Measurements from ENCODE around the gene CPD. TPM values are rescaled to one million over a fixed set of nuclear protein-coding genes. Genes with fewer than 3 reads are reported as not detected.
A peak's percentile ranks its signal among the peaks of the same experiment; 100 is the strongest.

CPD gene
- total RNA-seq, 3 donors from 2014 or later, result 39.2 to 77.3 (median 74.7) TPM

DNA sequence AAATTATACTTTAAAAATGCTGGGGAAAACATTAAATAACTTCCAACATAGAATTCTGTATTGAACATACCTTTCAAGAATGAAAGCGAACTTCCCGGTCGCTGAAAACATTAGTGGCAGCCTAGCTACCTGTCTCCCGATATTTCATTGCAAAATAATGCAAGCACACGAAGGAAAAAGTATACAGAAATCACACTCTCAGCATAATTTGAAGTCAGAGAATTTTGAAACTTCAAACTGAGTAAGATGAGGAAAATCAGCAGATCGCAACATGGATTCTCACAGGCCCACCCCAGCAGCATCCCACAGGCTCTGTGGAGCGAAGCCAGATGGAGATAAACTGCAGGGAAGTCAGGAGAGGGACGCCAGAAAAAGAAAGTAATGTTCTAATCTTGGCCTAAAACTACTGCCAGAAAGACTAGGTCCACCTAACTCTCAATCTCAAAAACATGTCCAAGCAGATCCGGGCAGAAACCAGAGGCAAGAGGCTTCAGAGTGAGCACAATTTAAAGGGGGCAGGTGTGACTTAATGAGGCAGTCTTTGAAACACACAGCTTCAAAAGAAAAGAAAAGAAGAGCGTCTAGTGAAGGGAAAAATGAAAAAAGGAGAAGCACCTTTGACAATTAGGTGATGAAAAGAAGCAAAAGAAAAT, 93.6 kb downstream of the CPD start:
- peaks cover 3% of the 10 kb centered on the region for H3K4me1 ChIP-seq (ENCODE audit: low read depth)
- H3K9me3 ChIP-seq, result no peaks in the 10 kb centered on the region
- TF ChIP-seq CTCF (IDR thresholded peaks at IDR 0.05), result no peak
- DNase-seq, result no peak
- H3K4me3 ChIP-seq, result no peak overlapping the region
- intact Hi-C loops (cut with DNase I, micrococcal nuclease), result no loop called here
- H3K36me3 ChIP-seq (ENCODE audit: low read depth), result no peaks in the 10 kb centered on the region
- no peak for ATAC-seq

DNA sequence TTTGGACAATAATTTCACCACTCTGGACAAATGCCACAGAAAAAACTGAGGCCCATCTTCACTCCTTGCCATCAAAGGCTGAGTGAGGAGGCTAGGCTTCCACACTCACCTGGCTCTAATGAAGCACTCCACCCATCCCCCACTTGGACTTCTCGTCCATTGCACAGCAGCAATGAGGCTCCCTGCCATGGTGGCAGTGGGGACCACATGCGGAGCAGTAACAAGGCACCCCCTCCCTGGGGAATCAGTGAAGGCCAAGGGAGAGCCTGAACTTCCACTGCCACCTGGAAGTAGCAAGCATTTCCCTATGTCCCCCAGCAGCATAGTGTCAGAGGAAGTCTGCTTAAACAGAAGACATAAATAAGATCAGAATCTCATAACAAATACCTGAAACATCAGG, 96.5 kb downstream of the CPD start:
- intact Hi-C loops (cut with DNase I, micrococcal nuclease), result no loop called here
- Histone ChIP-seq H3K9me3 (no peaks in the 10 kb centered on the region), H3K4me1 (ENCODE audit: low read depth) (peaks cover 13% of the 10 kb centered on the region), H3K4me3 (no peak overlapping the region), H3K36me3 (ENCODE audit: low read depth) (no peaks in the 10 kb centered on the region)
- no peak for TF ChIP-seq CTCF (IDR thresholded peaks at IDR 0.05)
- ATAC-seq (no peak), DNase-seq (no peak)

DNA sequence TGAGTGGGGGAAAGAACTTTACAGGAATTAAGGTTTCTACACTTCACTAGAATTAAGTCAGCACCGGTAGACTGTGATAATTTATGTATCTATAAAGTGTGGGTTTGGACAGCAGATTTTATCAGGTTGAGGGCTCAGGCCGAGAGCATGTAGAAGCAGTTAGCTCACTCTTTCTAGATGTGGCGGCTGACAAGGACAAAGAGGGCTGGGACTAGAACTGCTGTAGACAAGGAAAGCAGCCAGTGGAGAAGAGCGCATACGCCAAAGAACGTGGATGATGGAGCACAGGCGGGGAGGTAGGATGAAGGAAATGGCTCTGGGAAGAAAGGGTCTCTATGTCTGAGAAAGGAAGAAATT, 98.0 kb downstream of the CPD start:
- H3K4me3 ChIP-seq, result no peak overlapping the region
- TF ChIP-seq CTCF (IDR thresholded peaks at IDR 0.05), result no peak
- no peaks in the 10 kb centered on the region for H3K36me3 ChIP-seq (ENCODE audit: low read depth)
- H3K4me1 ChIP-seq (ENCODE audit: low read depth), result peaks cover 13% of the 10 kb centered on the region
- DNase-seq (peak in 1 of 3 donors; percentile 4), ATAC-seq (peak; percentile 10)
- intact Hi-C loops (cut with DNase I, micrococcal nuclease), result no loop called here
- no peaks in the 10 kb centered on the region for H3K9me3 ChIP-seq

GRCh38 chr17:30477083-30477773, 98.5 kb downstream of the CPD start, which contains the start of gene GOSR1:
TSS of gene GOSR1 (plus strand) at chr17:30477408. CDS start at chr17:30477434, 26 bp downstream.
- ATAC-seq (peak; percentile 100), DNase-seq (peak; percentile 90 to 95 (median 94))
- peaks cover 13% of the 10 kb centered on the region for H3K4me1 ChIP-seq (ENCODE audit: low read depth)
- H3K4me3 ChIP-seq, result peak within 1 kb of the TSS; percentile 82
- TF ChIP-seq CTCF (IDR thresholded peaks at IDR 0.05), result peak; percentile 60
- no peaks in the 10 kb centered on the region for H3K36me3 ChIP-seq (ENCODE audit: low read depth)
- intact Hi-C loops (cut with DNase I, micrococcal nuclease), result no loop called here
- H3K9me3 ChIP-seq, result no peaks in the 10 kb centered on the region

DNA sequence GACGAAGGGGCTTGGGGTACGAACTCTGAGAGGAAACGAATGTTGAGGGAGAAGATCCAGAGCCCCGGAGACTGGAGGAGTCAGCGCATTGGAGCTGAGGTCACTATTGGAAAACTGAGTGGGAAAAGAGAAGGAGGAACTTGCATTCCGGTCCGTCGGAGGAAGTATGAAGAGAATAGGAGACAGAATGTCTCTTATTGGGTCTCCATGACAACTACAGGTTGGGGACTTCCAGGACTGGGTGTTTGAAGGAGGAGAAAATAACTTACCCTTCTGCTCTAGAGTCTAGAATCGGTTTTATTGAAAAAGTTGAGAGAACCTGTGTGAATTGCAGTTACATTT, 99.0 kb downstream of the CPD start:
- DNase-seq, result peak in 1 of 3 donors; percentile 7
- no peaks in the 10 kb centered on the region for H3K36me3 ChIP-seq (ENCODE audit: low read depth)
- TF ChIP-seq CTCF (IDR thresholded peaks at IDR 0.05), result no peak
- intact Hi-C loops (cut with DNase I, micrococcal nuclease), result no loop called here
- peak overlapping the region; percentile 82 for H3K4me3 ChIP-seq
- peaks cover 13% of the 10 kb centered on the region for H3K4me1 ChIP-seq (ENCODE audit: low read depth)
- ATAC-seq, result peak; percentile 30
- H3K9me3 ChIP-seq, result no peaks in the 10 kb centered on the region
